Panc1 (cell line): ENCODE measurements around the gene IFI16. TPM values are rescaled to one million over a fixed set of nuclear protein-coding genes. Genes with fewer than 3 reads are reported as not detected.

ENCODE experiments used
- ATAC-seq: fragments of 200-7000 bp; cut with Tn5 transposase; 2 replicates; pipeline ENCODE4 v1.9.1; 2020; ENCODE audit warnings: mild to moderate bottlenecking, moderate library complexity
- BruUV-seq: library from RNA; stranded (reverse); fragments of 400-500 nt; replicated peaks from 2 replicates; lab custom pipeline; 2021; lab: Mats Ljungman, UMichigan
- CTCF ChIA-PET: fragments of 300-600 bp; sonication (Branson Sonifier 250); formaldehyde crosslinking; loops from one replicate; lab custom pipeline; 2022; ENCODE audit warnings: antibody characterized with exemption; lab: Charles Lee
- POLR2A ChIA-PET: fragments of 300-600 bp; sonication (Branson Sonifier 250); formaldehyde crosslinking; loops from one replicate; lab custom pipeline; 2022; ENCODE audit warnings: antibody characterized with exemption; lab: Charles Lee
- DNase-seq: peaks from one replicate; pipeline ENCODE4 v3.0.0-alpha.2; 2010; ENCODE audit warnings: low read depth, low spot score
- H3K27ac ChIP-seq: 2 replicates; pipeline ENCODE4 v1.5.1; 2011; ENCODE audit warnings: mild to moderate bottlenecking, low read length, inconsistent platforms
- H3K27me3 ChIP-seq: fragments of 200-500 bp; sonication (Bioruptor generic); 2 replicates; pipeline ENCODE4 v1.6.0; 2014; ENCODE audit warnings: low read length, inconsistent platforms; ENCODE audit not compliant: control insufficient read depth, insufficient read depth
- H3K36me3 ChIP-seq: fragments of 200-500 bp; sonication (Bioruptor generic); 2 replicates; pipeline ENCODE4 v1.5.1; 2014; ENCODE audit warnings: inconsistent platforms, mild to moderate bottlenecking, low read length, moderate library complexity; ENCODE audit not compliant: control insufficient read depth, insufficient read depth
- H3K4me1 ChIP-seq: 2 replicates; pipeline ENCODE4 v1.5.1; 2011; ENCODE audit warnings: inconsistent platforms, mild to moderate bottlenecking, low read length, moderate library complexity; ENCODE audit not compliant: control insufficient read depth, insufficient read depth
- H3K4me3 ChIP-seq, 2 experiments: 2 replicates each; pipeline ENCODE4 v1.5.1; 2011 to 2012; ENCODE audit warnings: low read depth in 2 of 2, low read length in 2 of 2, mild to moderate bottlenecking in 2 of 2, inconsistent platforms in 1 of 2, moderate library complexity in 1 of 2
- H3K9me3 ChIP-seq: fragments of 200-500 bp; sonication (Bioruptor generic); 2 replicates; pipeline ENCODE4 v1.5.1; 2014; ENCODE audit warnings: low read depth, mild to moderate bottlenecking, inconsistent platforms, low read length, moderate library complexity; ENCODE audit not compliant: control insufficient read depth, insufficient read depth
- CTCF ChIP-seq: fragments of 450-650 bp; IDR thresholded peaks from 2 replicates; pipeline ENCODE4 v1.5.1; 2017; ENCODE audit warnings: mild to moderate bottlenecking
- POLR2AphosphoS5 ChIP-seq: IDR thresholded peaks from 2 replicates; pipeline ENCODE4 v1.6.1; 2012; ENCODE audit warnings: mild to moderate bottlenecking, low read depth, low read length, moderate library complexity
- SIN3A ChIP-seq: IDR thresholded peaks from 2 replicates; pipeline ENCODE4 v1.6.1; 2012; ENCODE audit warnings: low read depth, mild to moderate bottlenecking, low read length, moderate library complexity, borderline replicate concordance; ENCODE audit not compliant: insufficient read depth
- TCF7L2 ChIP-seq: IDR thresholded peaks from 2 replicates; pipeline ENCODE4 v1.6.1; 2011; ENCODE audit warnings: mild to moderate bottlenecking, low read depth, low read length, inconsistent platforms
- in situ Hi-C: cut with HindIII; loops from 2 replicates; pipeline ENCODE4 v1.10.0; 2016; ENCODE audit warnings: low sequenced_read_pairs, low pct_unique_long_range_greater_than_20kb
- intact Hi-C: fragments of 100-400 bp; cut with micrococcal nuclease; formaldehyde crosslinking; loops from one replicate; pipeline ENCODE4 v1.10.0; 2022; ENCODE audit not compliant: unreplicated experiment
- total RNA-seq: library from RNA; stranded (reverse); gene quantifications from one replicate; pipeline ENCODE4 v1.2.1, GENCODE V29; 2021; ENCODE audit not compliant: unreplicated experiment
- TF ChIP-seq, protein P1 (sequence below), 2 experiments: IDR thresholded peaks; 2 replicates each; pipeline ENCODE4 v1.6.1; 2011 to 2012; ENCODE audit warnings: low read depth in 2 of 2, control low read depth in 1 of 2, low read length in 1 of 2, mild to moderate bottlenecking in 1 of 2, moderate library complexity in 1 of 2; ENCODE audit not compliant: insufficient read depth in 1 of 2

IFI16 gene
- total RNA-seq, 1 experiment from 2014 or later: 0.36 TPM

DNA sequence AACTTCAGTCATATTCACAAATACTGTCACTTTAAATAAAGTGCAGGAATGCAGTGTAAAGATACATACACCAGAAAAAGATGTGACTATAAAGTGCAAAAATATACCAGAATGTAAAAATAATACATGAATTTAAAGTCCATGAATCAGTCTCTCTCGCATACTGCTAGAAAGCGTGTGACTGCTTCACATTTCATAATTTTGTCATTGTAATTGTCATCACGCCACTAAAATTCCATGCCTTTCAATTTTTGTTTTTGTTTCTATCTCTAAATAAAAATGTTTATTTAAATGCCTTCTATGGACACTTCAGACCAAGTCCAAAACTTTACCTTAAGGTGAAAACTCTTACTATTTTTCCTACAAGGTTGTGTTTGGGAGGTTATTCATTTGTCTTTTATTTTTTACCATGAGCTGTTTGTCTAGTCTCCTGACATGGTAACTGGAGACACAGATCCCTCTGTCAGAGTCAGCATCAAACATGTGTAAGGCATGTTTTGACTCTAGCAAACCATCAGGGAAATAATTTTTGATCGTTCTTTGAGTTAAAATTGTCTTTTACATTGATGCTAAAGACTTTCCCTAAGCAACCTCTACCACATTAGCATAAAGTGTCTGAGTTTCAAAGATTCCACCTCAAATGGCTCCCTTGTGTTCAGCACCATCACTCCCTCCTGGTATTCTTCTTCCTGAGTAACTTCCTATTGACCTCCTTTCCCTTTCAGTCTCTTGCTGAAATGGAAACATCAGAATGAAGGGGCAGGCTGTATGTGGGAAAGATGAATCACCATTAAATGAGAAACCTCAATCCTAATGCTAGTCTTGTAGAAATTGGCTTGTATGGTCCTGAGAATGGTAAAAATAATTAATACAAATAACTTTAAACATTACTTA is 80.8 kb downstream of the IFI16 start:
- Histone ChIP-seq H3K9me3 (no peaks in the 10 kb centered on the region), H3K4me1 (no peaks in the 10 kb centered on the region), H3K36me3 (no peaks in the 10 kb centered on the region), H3K27ac (no peak overlapping the region), H3K27me3 (no peaks in the 10 kb centered on the region), H3K4me3 (no peak overlapping the region)
- POLR2A ChIA-PET: no interaction called here
- TF ChIP-seq TCF7L2 (no peak), POLR2AphosphoS5 (no peak)
- CTCF ChIA-PET: no interaction called here
- intact Hi-C loops: no loop called here
- in situ Hi-C loops: no loop called here
- no TSS peak for BruUV-seq
- DNase-seq: no peak
- ATAC-seq: no peak

- no peaks in the 10 kb centered on the region for H3K4me1 ChIP-seq
- CTCF ChIA-PET: no interaction called here
- in situ Hi-C loops: no loop called here
- POLR2A ChIA-PET: no interaction called here
- no peak for TF ChIP-seq POLR2AphosphoS5
- TF ChIP-seq SIN3A: no peak
- TF ChIP-seq, protein P1, sequence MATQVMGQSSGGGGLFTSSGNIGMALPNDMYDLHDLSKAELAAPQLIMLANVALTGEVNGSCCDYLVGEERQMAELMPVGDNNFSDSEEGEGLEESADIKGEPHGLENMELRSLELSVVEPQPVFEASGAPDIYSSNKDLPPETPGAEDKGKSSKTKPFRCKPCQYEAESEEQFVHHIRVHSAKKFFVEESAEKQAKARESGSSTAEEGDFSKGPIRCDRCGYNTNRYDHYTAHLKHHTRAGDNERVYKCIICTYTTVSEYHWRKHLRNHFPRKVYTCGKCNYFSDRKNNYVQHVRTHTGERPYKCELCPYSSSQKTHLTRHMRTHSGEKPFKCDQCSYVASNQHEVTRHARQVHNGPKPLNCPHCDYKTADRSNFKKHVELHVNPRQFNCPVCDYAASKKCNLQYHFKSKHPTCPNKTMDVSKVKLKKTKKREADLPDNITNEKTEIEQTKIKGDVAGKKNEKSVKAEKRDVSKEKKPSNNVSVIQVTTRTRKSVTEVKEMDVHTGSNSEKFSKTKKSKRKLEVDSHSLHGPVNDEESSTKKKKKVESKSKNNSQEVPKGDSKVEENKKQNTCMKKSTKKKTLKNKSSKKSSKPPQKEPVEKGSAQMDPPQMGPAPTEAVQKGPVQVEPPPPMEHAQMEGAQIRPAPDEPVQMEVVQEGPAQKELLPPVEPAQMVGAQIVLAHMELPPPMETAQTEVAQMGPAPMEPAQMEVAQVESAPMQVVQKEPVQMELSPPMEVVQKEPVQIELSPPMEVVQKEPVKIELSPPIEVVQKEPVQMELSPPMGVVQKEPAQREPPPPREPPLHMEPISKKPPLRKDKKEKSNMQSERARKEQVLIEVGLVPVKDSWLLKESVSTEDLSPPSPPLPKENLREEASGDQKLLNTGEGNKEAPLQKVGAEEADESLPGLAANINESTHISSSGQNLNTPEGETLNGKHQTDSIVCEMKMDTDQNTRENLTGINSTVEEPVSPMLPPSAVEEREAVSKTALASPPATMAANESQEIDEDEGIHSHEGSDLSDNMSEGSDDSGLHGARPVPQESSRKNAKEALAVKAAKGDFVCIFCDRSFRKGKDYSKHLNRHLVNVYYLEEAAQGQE (IDR thresholded peaks at IDR 0.05; ENCODE audit: insufficient read depth in 1 of 2, low read depth in 2 of 2, low read length in 1 of 2): no peak
- no peaks in the 10 kb centered on the region for H3K36me3 ChIP-seq
- intact Hi-C loops: no loop called here
- no TSS peak for BruUV-seq
- ATAC-seq (no peak), DNase-seq (no peak)
- no peaks in the 10 kb centered on the region for H3K27me3 ChIP-seq
- H3K27ac ChIP-seq: no peak overlapping the region
- H3K4me3 ChIP-seq: no peak overlapping the region
- H3K9me3 ChIP-seq: no peaks in the 10 kb centered on the region
Observed at GRCh38 chr1:159091180-159091560, 81.5 kb downstream of the IFI16 start.

GRCh38 chr1:159091607-159092031 is 81.9 kb downstream of the IFI16 start:
- no TSS peak for BruUV-seq
- POLR2A ChIA-PET: no interaction called here
- in situ Hi-C loops (no loop called here), intact Hi-C loops (no loop called here)
- H3K27me3 ChIP-seq: no peaks in the 10 kb centered on the region
- H3K36me3 ChIP-seq: no peaks in the 10 kb centered on the region
- H3K27ac ChIP-seq: no peak overlapping the region
- no peak overlapping the region for H3K4me3 ChIP-seq
- H3K9me3 ChIP-seq: no peaks in the 10 kb centered on the region
- TF ChIP-seq, protein P1 (IDR thresholded peaks at IDR 0.05; ENCODE audit: insufficient read depth in 1 of 2, low read depth in 2 of 2, low read length in 1 of 2): no peak
- TF ChIP-seq CTCF: no peak
- TF ChIP-seq POLR2AphosphoS5: no peak
- TF ChIP-seq TCF7L2: no peak
- no peak for TF ChIP-seq SIN3A
- ATAC-seq: no peak
- CTCF ChIA-PET: no interaction called here
- H3K4me1 ChIP-seq: no peaks in the 10 kb centered on the region
- DNase-seq: no peak
